OCI-LY1 (cell line): ENCODE data around the gene TNFAIP3.

Experiments
- H2AFZ ChIP-seq: fragments of 200-600 bp; sonication (generic), shearing (Covaris generic); 2 replicates; pipeline ENCODE4 v1.6.0; 2014; ENCODE audit warnings: antibody characterized with exemption, mild to moderate bottlenecking, low read length
- H3F3A ChIP-seq: fragments of 200-600 bp; sonication (generic), shearing (Covaris generic); 2 replicates; pipeline ENCODE4 v1.6.0; 2014; ENCODE audit warnings: mild to moderate bottlenecking, antibody characterized with exemption, low read length, moderate library complexity; ENCODE audit not compliant: insufficient read depth
- H3K27ac ChIP-seq: fragments of 200-600 bp; sonication (generic); 2 replicates; pipeline ENCODE4 v1.5.1; 2014; ENCODE audit warnings: low read length, mixed run types, mild to moderate bottlenecking, low read depth; ENCODE audit not compliant: poor library complexity, severe bottlenecking
- H3K27me3 ChIP-seq: fragments of 200-600 bp; sonication (generic); 2 replicates; pipeline ENCODE4 v1.6.0; 2014; ENCODE audit warnings: antibody characterized with exemption, mild to moderate bottlenecking, low read length, moderate library complexity; ENCODE audit not compliant: insufficient read depth
- H3K36me3 ChIP-seq: fragments of 200-600 bp; sonication (generic); 2 replicates; pipeline ENCODE4 v1.6.1; 2014; ENCODE audit warnings: mild to moderate bottlenecking, antibody characterized with exemption, low read length, moderate library complexity, mixed read lengths; ENCODE audit not compliant: insufficient read depth
- H3K4me1 ChIP-seq: fragments of 200-600 bp; sonication (generic); 2 replicates; pipeline ENCODE4 v1.5.1; 2014; ENCODE audit warnings: mild to moderate bottlenecking, low read length, moderate library complexity; ENCODE audit not compliant: insufficient read depth, severe bottlenecking
- H3K4me2 ChIP-seq: fragments of 200-600 bp; sonication (generic), shearing (Covaris generic); 2 replicates; pipeline ENCODE4 v1.6.1; 2014; ENCODE audit warnings: low read length
- H3K4me3 ChIP-seq: fragments of 200-600 bp; sonication (generic); 2 replicates; pipeline ENCODE4 v1.5.1; 2014; ENCODE audit warnings: low read length, low read depth, mild to moderate bottlenecking, mixed read lengths; ENCODE audit not compliant: poor library complexity, severe bottlenecking
- H3K79me2 ChIP-seq: fragments of 200-600 bp; shearing (Covaris generic); 2 replicates; pipeline ENCODE4 v1.6.1; 2016; ENCODE audit warnings: mixed run types, low read length, mixed read lengths; ENCODE audit not compliant: insufficient read depth
- H3K9ac ChIP-seq: fragments of 200-600 bp; sonication (generic), shearing (Covaris generic); 2 replicates; pipeline ENCODE4 v1.6.1; 2014; ENCODE audit warnings: mild to moderate bottlenecking, low read length, mixed read lengths
- H3K9me2 ChIP-seq: fragments of 200-600 bp; sonication (generic), shearing (Covaris generic); 2 replicates; pipeline ENCODE4 v1.6.1; 2014; ENCODE audit warnings: low read depth, mild to moderate bottlenecking, low read length, mixed read lengths
- H3K9me3 ChIP-seq: fragments of 200-600 bp; shearing (Covaris generic); 2 replicates; pipeline ENCODE4 v1.6.1; 2014; ENCODE audit warnings: low read length, mixed read lengths
- H4K20me1 ChIP-seq: fragments of 200-600 bp; sonication (generic), shearing (Covaris generic); 2 replicates; pipeline ENCODE4 v1.6.0; 2016; ENCODE audit warnings: mild to moderate bottlenecking, low read length; ENCODE audit not compliant: insufficient read depth
- EZH2 ChIP-seq: fragments of 200-600 bp; sonication (generic), shearing (Covaris generic); IDR thresholded peaks from 2 replicates; pipeline ENCODE4 v1.8.0; 2017; ENCODE audit warnings: borderline replicate concordance, mixed run types, mild to moderate bottlenecking, antibody characterized with exemption, low read length, moderate library complexity, mixed read lengths
- TF ChIP-seq, protein P1 (sequence below): fragments of 200-600 bp; sonication (generic), shearing (Covaris generic); IDR thresholded peaks from 2 replicates; pipeline ENCODE4 v1.5.1; 2017; ENCODE audit warnings: mild to moderate bottlenecking, antibody characterized with exemption, low read length, moderate library complexity, mixed read lengths

The TNFAIP3 gene

DNA sequence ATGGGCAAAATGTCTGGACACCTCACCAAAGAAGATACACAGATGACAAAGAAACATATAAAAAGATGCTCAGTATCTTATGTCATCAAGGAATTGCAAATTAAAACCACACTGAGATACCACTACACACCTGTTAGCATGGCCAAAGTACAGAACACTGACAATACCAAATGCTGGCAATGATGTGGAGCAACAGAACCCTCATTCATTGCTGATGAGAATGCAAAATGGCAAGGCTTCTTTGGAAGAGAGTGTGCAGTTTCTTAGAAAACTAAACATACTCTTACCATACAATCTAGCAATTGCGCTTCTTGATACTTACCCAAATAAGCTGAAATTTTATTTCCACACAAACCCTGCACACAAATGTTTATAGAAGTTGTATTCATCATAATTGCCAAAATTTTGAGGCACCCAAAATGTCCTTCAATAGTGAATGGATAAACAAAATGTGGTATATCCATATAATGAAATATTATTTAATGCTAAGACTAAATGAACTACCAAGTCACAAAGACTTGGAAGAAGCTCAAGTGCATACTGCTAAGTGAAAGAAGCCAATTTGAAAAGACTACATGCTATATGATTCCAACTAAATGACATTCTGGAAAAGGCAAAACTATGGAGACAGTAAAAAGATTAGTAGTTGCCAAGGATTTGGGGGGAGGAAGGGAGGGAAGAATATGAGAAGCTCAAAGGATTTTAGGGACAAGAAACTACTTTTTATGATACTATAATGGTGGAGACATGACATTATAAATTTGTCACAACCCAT is 50.7 kb downstream of the TNFAIP3 start:
- 0 out of 2 replicates have a peak, but pooled peaks cover 6% of the 10 kb centered on the region for H3K9me3 ChIP-seq
- H3K27me3 ChIP-seq, result no peaks in the 10 kb centered on the region
- no peaks in the 10 kb centered on the region for H3K79me2 ChIP-seq
- H3K9ac ChIP-seq, result no peak overlapping the region
- no peak overlapping the region for H2AFZ ChIP-seq
- TF ChIP-seq EZH2, result no peak
- TF ChIP-seq, protein P1, sequence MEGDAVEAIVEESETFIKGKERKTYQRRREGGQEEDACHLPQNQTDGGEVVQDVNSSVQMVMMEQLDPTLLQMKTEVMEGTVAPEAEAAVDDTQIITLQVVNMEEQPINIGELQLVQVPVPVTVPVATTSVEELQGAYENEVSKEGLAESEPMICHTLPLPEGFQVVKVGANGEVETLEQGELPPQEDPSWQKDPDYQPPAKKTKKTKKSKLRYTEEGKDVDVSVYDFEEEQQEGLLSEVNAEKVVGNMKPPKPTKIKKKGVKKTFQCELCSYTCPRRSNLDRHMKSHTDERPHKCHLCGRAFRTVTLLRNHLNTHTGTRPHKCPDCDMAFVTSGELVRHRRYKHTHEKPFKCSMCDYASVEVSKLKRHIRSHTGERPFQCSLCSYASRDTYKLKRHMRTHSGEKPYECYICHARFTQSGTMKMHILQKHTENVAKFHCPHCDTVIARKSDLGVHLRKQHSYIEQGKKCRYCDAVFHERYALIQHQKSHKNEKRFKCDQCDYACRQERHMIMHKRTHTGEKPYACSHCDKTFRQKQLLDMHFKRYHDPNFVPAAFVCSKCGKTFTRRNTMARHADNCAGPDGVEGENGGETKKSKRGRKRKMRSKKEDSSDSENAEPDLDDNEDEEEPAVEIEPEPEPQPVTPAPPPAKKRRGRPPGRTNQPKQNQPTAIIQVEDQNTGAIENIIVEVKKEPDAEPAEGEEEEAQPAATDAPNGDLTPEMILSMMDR, result no peak
- no peak overlapping the region for H3K4me3 ChIP-seq
- no peaks in the 10 kb centered on the region for H3K36me3 ChIP-seq
- H3K4me2 ChIP-seq, result no peak overlapping the region
- no peak overlapping the region for H3K27ac ChIP-seq
- no peaks in the 10 kb centered on the region for H3F3A ChIP-seq
- no peaks in the 10 kb centered on the region for H3K9me2 ChIP-seq
- no peaks in the 10 kb centered on the region for H3K4me1 ChIP-seq
- H4K20me1 ChIP-seq, result no peaks in the 10 kb centered on the region

DNA sequence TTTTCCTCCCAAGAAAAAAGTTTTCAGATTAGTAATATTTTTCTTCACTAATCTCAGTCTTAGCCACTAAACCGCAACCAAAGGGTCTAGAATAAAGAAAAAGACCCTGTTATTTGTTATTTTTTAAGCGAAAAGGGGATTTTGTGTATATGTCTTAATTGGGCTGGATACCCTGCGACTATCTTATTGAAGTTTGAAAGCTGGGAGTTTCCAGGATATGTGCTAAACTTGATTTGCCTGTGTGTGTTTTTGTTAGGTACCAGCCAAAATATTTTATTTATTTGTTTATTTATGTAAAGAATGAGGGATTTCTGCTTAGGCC is 52.4 kb downstream of the TNFAIP3 start:
- no peak overlapping the region for H3K4me2 ChIP-seq
- H3K36me3 ChIP-seq, result no peaks in the 10 kb centered on the region
- no peaks in the 10 kb centered on the region for H3K27me3 ChIP-seq
- no peak overlapping the region for H3K27ac ChIP-seq
- no peak overlapping the region for H3K9ac ChIP-seq
- no peaks in the 10 kb centered on the region for H3K9me3 ChIP-seq
- H3K9me2 ChIP-seq, result no peaks in the 10 kb centered on the region
- no peak overlapping the region for H2AFZ ChIP-seq
- no peaks in the 10 kb centered on the region for H3K4me1 ChIP-seq
- no peaks in the 10 kb centered on the region for H3F3A ChIP-seq
- H4K20me1 ChIP-seq, result no peaks in the 10 kb centered on the region
- TF ChIP-seq, protein P1, result no peak
- TF ChIP-seq EZH2, result no peak
- no peak overlapping the region for H3K4me3 ChIP-seq
- H3K79me2 ChIP-seq, result no peaks in the 10 kb centered on the region

GRCh38 chr6:137919837-137920730 is 53.0 kb downstream of the TNFAIP3 start:
- H3K9ac ChIP-seq, result no peak overlapping the region
- no peaks in the 10 kb centered on the region for H3K4me1 ChIP-seq
- H3K4me2 ChIP-seq, result no peak overlapping the region
- no peak for TF ChIP-seq EZH2
- TF ChIP-seq, protein P1, result no peak
- no peaks in the 10 kb centered on the region for H3F3A ChIP-seq
- H3K9me3 ChIP-seq, result no peaks in the 10 kb centered on the region
- no peaks in the 10 kb centered on the region for H4K20me1 ChIP-seq
- no peaks in the 10 kb centered on the region for H3K36me3 ChIP-seq
- no peaks in the 10 kb centered on the region for H3K27me3 ChIP-seq
- H3K9me2 ChIP-seq, result no peaks in the 10 kb centered on the region
- no peak overlapping the region for H3K27ac ChIP-seq
- no peaks in the 10 kb centered on the region for H3K79me2 ChIP-seq
- no peak overlapping the region for H3K4me3 ChIP-seq
- no peak overlapping the region for H2AFZ ChIP-seq
